ENCODE measurements around the gene STIMATE.

The STIMATE gene

GRCh38 chr3:52819936-52820335, 77.4 kb downstream of the STIMATE start:
- Mint-ChIP-seq H3K4me3 (no peak overlapping the region), H3K36me3 (ENCODE audit: low read depth) (no peaks in the 10 kb centered on the region), H3K4me1 (no peaks in the 10 kb centered on the region), H3K27me3 (ENCODE audit: low read depth) (no peaks in the 10 kb centered on the region), H3K27ac (no peak overlapping the region), H3K9me3 (no peaks in the 10 kb centered on the region)
- TF ChIP-seq, protein P1, sequence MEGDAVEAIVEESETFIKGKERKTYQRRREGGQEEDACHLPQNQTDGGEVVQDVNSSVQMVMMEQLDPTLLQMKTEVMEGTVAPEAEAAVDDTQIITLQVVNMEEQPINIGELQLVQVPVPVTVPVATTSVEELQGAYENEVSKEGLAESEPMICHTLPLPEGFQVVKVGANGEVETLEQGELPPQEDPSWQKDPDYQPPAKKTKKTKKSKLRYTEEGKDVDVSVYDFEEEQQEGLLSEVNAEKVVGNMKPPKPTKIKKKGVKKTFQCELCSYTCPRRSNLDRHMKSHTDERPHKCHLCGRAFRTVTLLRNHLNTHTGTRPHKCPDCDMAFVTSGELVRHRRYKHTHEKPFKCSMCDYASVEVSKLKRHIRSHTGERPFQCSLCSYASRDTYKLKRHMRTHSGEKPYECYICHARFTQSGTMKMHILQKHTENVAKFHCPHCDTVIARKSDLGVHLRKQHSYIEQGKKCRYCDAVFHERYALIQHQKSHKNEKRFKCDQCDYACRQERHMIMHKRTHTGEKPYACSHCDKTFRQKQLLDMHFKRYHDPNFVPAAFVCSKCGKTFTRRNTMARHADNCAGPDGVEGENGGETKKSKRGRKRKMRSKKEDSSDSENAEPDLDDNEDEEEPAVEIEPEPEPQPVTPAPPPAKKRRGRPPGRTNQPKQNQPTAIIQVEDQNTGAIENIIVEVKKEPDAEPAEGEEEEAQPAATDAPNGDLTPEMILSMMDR (IDR thresholded peaks at IDR 0.05; ENCODE audit: unreplicated experiment in 3 of 3) = no peak

GRCh38 chr3:52817860-52818259, 79.5 kb downstream of the STIMATE start:
- TF ChIP-seq, protein P1 (IDR thresholded peaks at IDR 0.05; ENCODE audit: unreplicated experiment in 3 of 3) = no peak
- no peak overlapping the region for H3K27ac Mint-ChIP-seq
- H3K4me3 Mint-ChIP-seq = no peak overlapping the region
- H3K36me3 Mint-ChIP-seq (ENCODE audit: low read depth) = no peaks in the 10 kb centered on the region
- H3K4me1 Mint-ChIP-seq = no peaks in the 10 kb centered on the region
- H3K9me3 Mint-ChIP-seq = no peaks in the 10 kb centered on the region
- no peaks in the 10 kb centered on the region for H3K27me3 Mint-ChIP-seq (ENCODE audit: low read depth)

GRCh38 chr3:52817221-52817620, 80.1 kb downstream of the STIMATE start:
- no peak overlapping the region for H3K4me3 Mint-ChIP-seq
- TF ChIP-seq, protein P1 (IDR thresholded peaks at IDR 0.05; ENCODE audit: unreplicated experiment in 3 of 3) = no peak
- H3K9me3 Mint-ChIP-seq = no peaks in the 10 kb centered on the region
- no peaks in the 10 kb centered on the region for H3K4me1 Mint-ChIP-seq
- H3K27ac Mint-ChIP-seq = no peak overlapping the region
- no peaks in the 10 kb centered on the region for H3K27me3 Mint-ChIP-seq (ENCODE audit: low read depth)
- no peaks in the 10 kb centered on the region for H3K36me3 Mint-ChIP-seq (ENCODE audit: low read depth)

DNA sequence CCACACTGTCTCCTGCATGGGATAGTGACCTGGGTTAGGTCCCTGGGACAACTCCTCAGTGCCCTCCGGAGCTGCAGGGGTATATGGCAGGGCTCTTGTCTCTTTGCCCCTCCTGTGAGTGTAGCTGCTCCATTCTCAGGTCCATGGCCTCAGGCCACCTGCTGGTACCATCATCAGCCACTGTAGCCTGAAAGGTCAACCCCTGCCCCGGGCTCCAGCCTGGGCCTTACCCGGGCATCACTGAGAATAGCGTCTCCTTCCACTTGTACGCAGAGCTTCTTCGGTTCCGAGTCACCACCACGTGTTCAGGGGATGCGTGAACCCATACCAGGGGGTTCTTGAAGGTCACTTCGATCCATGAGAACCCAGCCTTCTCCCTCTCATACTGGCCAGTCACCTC, 80.7 kb downstream of the STIMATE start:
- Mint-ChIP-seq H3K4me3 (no peak overlapping the region), H3K36me3 (ENCODE audit: low read depth) (no peaks in the 10 kb centered on the region), H3K4me1 (no peaks in the 10 kb centered on the region), H3K9me3 (no peaks in the 10 kb centered on the region), H3K27ac (no peak overlapping the region), H3K27me3 (ENCODE audit: low read depth) (no peaks in the 10 kb centered on the region)
- TF ChIP-seq, protein P1 (IDR thresholded peaks at IDR 0.05; ENCODE audit: unreplicated experiment in 3 of 3) = no peak

GRCh38 chr3:52816199-52816598, 81.1 kb downstream of the STIMATE start:
- Mint-ChIP-seq H3K9me3 (no peaks in the 10 kb centered on the region), H3K27me3 (ENCODE audit: low read depth) (no peaks in the 10 kb centered on the region), H3K4me3 (no peak overlapping the region), H3K36me3 (ENCODE audit: low read depth) (no peaks in the 10 kb centered on the region), H3K27ac (no peak overlapping the region), H3K4me1 (no peaks in the 10 kb centered on the region)
- TF ChIP-seq, protein P1 (IDR thresholded peaks at IDR 0.05; ENCODE audit: unreplicated experiment in 3 of 3) = no peak

DNA sequence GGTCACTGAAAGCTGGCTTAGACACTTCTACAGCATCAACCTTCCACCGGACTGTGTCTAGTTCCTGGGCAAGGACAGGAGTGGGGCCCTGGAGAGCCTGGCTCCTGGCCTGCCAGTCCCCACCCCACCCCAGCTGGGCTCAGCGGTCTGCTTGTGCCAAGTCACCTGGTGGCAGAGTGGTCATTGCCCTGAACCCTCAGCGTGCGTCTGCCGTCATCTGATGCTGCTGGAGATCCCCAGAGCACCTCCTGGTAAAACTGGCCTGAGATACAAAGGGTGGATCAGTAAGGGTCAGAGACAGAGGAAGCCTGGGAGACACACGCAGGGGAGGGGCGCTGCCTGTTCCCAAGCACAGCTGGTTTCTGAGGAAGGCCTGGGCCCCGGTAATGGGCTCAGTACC, 83.5 kb downstream of the STIMATE start:
- Mint-ChIP-seq H3K27ac (no peak overlapping the region), H3K36me3 (ENCODE audit: low read depth) (no peaks in the 10 kb centered on the region), H3K27me3 (ENCODE audit: low read depth) (no peaks in the 10 kb centered on the region), H3K4me3 (no peak overlapping the region), H3K9me3 (no peaks in the 10 kb centered on the region), H3K4me1 (no peaks in the 10 kb centered on the region)
- TF ChIP-seq, protein P1 (IDR thresholded peaks at IDR 0.05; ENCODE audit: unreplicated experiment in 3 of 3) = no peak

Data from nephron (organoid).